NCI-H69 (cell line): Measurements from ENCODE around the gene SSB.
"Not testable (repeated sequence)": the region's sequence is repeated elsewhere in the genome, so short reads cannot be mapped to it uniquely, and the experiment has no call there.

Experiments used
- DNase-seq: peaks from one replicate; lab custom pipeline; 2025; lab: John Stamatoyannopoulos, UW

Gene SSB

DNA sequence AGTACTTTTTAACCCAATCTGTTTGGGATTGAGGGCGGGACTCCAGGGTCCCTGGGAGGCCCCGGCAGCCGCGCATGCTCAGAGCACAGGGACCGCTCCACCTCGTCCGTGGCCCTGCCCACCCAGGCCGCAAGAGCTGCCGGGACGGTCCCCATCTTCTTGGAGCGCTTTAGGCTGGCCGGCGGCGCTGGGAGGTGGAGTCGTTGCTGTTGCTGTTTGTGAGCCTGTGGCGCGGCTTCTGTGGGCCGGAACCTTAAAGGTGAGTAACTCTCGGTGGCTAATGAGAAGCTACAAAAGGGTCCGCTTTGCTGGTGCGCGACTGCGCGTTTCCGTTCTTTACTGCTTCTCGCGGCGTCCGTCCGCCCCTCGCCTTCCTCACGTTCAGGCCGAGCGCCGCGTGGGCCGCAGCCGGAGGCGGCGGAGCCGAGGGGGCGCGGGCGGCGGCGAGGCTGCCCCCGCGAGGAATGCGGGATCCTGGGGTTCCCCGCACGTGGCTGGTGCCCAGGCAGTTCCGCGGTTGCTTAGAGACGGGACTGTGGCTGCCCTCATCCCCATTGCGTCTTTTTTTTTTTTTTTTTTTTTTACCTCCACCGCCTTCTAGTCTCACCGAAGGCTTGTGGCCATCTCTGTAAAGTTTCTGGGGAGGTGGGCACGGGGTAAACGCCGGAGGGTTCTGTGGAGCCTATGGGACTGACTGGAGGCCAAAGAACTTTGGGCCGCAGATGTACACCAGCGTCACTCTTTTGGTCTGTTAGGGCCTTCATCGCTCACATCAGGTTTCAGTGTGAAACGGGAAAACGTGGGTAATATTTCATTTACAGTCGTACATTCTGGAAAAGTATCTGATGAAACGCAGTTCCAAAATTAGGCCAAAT is at the start of gene SSB:
Gene SSB (plus strand): TSS at position 154 of the 875 bp plus-strand sequence. CDS start 2,090 bp downstream, outside the sequence.
- peak; percentile 92 for DNase-seq

DNA sequence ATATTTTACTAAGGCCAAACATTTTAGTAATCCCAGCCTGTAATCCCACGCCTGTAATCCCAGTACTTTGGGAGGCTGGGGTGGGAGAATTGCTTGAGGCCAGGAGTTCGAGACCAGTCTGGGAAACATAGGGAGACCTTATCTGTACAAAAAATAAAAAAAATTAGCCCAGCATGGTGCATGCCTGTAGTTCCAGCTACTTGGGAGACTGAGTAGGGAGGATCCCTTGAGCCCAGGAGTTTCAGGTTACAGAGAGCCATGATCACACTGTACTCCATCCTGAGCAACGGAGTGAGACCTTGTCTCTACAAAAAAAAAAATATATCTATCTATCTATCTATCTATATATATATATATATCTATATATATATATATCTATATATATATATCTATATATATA is 45.9 kb upstream of the SSB start:
- DNase-seq = no peak

DNA sequence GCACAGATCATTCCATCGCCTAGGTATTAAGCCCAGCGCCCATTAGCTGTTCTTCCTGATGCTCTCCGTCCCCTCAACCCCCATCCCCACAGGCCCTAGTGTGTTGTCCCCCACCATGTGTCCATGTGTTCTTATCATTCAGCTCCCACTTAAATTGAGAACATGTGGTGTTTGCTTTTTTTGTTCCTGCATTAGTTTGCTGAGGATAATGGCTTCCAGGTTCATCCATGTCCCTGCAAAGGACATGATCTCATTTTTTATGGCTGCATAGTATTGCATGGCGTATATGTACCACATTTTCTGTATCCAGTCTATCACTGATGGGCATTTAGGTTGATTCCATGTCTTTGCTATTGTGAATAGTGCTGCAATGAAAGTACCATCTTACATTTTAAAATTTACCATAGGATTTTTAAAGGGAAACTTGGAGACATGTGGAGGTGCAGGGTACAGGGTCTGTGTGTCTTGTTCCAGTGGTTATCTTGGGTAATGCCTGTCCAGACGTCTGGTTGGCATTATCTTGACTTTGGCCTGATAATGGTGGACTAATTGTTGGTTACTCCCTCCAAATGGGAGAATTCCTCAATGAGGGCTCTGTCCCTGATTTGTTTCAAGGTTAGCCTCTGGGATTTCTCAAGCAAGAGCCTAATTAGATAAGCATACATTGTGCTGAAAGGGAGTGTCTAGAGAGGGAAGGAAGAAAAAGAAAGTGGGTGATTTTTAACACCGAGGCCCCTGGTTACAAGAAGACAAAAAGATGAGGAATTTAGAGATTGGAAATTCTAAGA is 43.4 kb upstream of the SSB start:
- no peak for DNase-seq

DNA sequence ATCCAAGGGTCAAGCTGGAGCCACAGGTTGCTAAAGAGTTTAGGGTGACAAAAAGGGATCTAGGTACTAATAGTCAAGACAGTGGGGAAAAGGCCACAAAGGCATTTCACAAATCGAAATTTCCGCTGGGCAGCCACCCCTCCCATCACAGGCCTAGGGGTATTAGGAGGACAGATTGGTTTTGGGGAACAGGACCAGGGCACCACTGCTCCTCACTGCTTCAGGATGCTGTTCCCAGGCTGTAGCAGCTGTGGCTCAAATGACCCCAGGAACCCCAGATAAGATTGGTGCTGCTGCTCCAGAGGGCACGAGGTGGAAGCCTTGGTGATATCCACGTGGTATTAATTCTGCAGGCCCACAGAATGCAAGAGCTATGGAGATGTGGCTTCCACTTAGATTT is 42.3 kb upstream of the SSB start:
- no peak for DNase-seq

DNA sequence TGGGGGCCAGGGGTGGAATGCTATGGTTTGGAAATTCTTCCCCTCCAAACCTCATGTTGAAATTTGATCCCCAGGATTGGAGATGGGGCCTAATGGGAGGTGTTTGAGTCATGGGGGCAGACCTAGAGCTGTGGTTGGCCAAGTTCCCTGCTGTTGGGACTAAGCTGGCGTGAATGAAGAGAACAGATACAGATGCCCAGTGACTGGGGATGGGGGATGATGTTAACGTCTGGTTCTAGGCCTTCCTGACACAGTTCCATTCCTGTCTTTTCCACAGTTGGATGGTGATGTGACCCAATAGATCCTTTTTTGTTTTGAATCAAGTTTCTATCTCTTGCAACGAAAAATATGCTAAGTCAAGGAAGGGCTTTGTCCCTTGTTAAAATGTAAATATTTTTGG is 41.3 kb upstream of the SSB start:
- DNase-seq = no peak

DNA sequence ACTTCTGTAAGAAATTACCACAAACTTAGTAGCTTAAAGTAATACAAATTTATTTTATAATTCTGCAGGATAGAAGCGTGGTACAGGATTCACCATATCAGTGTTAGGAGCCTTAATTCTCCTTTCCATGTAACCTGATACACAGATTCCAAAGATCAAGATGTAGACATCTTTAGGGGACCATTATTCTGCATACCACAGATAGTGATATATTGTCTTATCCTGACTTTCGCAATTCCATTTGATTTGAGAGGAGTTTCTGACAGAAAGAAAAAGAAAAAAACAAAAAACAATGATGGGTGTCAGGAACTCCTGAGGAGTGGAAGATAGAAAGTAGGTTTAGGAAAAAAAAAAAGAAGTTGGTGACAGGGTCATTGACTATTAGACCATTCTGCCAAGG is 40.9 kb upstream of the SSB start:
- DNase-seq = no peak

DNA sequence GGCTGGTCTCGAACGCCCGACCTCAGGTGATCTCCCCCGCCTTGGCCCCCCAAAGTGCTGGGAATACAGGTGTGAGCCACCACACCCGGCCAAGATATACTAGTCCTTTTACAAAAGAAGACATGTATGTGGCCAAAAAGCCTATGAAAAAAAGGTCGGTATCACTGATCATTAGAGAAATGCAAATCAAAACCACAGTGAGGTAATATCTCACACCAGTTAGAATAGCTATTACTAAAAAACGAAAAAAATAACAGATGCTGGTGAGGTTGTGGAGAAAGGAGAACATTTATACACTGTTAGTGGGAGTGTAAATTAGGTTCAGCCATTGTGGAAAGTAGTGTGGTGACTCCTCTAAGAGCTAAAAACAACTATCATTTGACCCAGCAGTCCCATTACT is 38.7 kb upstream of the SSB start:
- DNase-seq = no peak

DNA sequence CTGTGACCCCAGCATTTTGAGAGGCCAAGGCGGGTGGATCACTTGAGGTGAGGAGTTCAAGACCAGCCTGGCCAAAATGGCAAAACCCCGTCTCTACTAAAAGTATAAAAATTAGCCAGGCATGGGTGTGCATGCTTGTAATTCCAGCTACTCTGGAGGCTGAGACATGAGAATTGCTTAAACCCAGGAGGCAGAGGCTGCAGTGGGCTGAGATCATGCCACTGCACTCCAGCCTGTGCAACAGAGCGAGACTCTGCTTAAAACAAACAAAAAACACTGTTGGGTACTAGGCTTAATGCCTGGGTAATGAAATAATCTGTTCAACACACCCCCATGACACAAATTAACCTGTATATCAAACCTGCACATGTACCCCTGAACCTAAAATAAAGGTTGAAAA is 37.9 kb upstream of the SSB start:
- DNase-seq = not testable (repeated sequence)

DNA sequence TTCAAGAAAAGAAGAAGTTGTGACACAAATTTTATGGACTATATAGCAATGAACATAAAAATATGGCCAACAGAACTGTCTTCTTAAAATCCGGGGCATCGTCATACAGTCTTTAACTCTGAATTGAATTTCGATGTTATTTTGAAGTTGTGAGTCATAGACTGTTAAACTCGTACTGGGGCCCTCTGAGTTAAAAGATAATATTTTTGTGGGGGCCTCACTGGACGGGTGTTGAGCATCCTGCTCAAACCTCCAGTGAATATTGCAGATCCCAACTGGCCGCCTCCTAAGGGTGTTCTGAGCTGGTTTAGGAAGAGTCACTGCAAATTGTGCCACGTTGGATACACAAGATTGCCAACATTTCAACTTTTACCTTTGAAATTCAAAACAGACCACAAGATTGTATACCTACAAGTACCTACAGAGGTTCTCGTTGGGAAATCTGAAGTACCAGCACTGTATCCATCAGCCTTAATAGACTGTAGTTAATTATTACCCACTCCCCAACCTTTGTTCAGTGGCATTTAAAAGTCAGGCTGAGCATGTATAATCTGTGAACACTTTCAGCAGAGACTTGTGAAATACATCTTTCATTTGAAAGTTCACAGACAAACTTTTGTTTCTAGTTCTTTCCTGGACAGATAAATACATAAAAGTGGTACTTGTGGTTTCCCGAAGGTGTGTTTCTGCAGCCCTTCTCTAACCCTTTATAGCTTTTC is 37.3 kb upstream of the SSB start:
- no peak for DNase-seq

DNA sequence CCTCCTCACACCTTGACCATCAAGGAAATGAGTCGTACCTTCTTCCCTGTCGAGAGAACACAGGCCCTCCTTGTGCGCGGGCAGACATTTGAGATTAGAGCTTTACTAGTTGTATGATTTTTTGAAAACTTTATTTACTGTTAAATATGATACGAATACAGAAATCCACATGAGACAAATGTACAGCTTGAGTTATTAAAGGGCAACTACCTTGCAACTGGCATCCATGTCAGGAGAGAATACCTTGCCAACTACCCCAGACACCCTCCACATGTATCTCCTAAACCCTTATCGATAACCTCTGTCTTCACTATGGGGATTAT is 36.7 kb upstream of the SSB start:
- DNase-seq = no peak

DNA sequence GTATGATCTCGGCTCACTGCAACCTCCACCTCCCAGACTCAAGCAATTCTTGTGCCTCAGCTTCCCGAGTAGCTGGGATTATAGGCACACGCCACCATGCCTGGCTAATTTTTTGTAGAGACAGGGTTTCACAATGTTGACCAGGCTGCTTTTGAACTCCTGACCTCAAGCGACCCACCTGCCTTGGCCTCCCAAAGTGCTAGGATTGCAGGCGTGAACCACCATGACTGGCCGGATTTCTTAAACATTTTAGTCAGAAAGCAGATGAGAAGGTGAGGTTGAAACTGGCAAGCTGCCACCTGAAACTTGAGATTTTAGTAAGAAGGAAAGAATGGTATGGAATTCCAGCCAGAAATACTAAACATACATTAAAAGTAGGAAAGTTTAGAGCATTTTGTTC is 33.1 kb upstream of the SSB start:
- DNase-seq = no peak

DNA sequence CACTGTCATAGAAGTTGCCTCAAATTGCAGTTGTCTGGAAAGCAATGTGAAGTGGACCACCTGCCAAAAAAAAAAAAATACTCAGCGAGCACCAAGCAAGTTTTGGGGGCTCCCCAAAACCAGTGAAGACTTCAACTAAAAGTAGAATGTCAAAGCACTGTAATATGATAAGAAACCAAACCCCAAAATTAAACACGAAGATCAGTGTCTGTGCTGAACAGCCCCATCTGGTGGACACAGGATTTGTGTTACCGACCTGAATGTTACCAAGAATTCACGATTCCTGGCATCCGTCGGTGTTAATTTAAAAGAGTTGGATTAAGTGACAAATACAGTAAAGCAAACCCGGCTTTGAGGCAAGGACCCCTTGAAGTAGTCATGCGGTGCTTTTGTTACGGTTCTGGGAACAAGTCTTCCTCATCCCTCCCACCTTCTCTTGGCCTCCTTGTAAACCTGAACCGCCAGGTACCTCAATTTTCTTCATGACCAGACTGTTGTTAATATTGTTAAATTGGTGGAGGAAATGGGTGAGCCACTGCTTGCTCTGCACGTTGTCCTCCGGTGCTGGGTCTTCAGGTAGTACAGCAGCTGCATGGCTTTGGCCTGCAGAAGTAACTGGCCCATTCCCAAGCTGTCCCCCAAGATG is 31.3 kb upstream of the SSB start:
- peak; percentile 41 for DNase-seq

DNA sequence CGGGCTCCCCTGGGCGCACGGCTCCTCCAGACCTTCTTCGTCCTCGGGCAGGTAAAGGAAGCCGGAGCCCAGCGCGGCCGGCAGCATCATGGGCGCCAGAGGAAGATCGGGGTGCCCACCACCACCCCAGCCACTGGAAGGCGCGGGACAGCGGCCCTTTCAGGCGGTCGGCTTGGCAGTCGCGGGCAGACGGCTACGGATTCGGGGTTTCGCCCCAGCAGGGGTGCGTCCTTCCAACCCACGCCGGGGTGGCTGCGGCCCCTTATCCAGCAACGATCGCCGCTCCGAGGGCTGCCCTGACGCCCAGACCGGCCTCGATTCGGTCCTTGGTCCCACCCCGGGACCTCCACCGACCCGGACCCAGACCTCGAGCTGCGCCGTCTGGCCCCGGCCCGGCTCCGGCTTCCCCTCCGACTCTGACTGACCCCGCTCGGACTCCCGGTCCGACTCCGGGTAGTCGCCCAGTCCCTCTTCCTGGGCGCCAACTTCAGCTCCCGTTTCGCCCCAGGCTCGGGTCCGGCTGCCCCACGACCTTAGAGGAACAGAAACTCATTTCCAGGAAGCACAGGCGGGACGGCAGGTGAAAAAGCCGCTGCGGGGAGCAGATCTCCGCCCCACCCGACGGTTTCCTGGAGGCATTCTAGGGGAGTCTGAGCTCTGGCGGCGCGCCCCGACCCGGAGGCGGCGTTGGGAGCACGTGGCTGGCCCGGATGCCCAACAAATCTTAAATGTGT is 30.2 kb upstream of the SSB start:
- no peak for DNase-seq

DNA sequence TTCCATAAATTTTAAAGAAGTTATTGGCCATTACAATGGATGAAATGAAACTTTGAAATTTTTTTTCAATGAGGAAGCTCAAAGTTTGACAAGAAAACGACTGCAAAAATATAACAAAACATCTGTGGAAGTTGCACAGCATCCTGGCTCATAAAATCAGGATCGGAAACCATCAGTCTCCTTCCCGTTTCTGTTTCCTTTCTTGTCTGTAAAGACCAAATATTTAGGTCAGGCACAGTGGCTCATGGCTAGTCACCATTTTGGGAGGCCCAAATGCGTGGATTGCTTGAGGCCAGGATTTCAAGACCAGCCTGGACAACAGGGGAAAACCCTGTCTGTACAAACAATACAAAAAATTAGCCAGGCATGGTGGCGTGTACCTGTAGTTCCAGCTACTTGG is 27.6 kb upstream of the SSB start:
- no peak for DNase-seq

DNA sequence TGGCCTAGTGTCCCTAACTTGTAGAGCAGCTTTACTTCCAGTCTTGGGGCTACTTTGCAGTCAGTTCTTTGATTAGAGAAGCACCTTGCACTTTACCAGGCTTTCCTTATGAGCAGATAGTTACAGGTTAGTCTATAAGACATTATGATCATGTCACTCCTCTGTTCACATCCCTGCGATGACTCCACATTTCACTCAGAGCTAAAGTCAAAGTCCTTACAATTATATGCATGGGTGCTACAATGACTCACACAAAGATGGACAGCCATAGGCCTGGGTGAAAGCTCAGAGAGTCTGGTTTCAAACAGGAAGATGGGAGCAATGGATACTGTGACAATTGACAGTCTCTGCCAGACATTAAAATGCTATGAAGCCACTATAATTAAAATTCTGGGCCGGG is 27.1 kb upstream of the SSB start:
- DNase-seq = no peak

DNA sequence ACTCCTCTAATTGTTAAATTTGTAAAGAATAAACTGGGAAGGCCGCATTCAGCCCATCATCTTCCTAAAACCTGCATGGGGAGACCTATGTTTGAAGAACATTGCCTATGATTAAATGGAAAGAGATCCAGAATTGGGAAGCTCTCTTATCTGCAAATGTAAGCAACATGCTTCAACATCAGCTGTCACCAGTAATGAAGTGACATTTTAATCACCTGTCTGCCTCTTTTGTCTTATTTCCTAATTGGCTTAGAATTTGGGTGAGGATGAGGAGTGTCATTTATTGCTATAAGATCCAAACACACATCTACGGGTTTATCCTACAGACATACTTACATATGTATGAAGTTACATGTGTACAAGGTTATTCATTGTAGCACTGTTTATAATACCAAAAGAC is 26.0 kb upstream of the SSB start:
- no peak for DNase-seq

DNA sequence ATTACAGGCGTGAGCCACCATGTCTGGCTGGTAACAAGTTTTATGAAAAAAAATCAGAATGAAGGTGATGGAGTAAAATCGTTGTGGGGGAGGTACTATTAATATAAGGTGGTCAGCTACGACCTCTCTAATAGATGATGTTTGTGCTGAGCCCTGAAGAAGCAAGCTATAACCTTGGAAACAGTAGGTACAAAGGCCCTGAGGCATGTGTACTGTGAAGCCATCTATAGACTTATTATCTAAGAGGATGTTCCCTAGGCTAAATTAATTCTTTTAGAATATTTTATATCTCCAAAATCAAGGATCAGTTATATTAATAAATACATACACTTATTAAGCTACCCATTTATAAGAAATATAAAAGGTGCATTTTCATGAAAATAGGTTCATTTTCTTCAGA is 23.3 kb upstream of the SSB start:
- no peak for DNase-seq

DNA sequence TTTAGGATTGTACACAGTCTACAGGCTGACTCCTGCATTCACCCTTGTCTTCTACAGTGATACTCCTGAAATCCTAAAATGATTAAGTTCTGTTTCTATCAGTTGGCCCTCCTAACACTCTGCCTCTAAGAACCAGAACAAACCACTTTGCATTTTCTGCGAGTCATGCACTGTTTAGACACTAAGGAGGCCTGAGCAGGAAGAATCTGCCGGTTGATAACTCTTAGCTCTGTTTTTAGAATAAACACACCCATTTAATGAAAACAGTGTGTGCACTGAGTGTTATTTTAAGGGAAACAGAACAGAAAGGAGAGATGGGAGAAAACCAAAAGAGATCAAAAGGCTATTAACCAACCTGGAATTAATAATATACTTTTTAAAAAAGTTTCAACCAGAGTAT is 22.9 kb upstream of the SSB start:
- DNase-seq = no peak

DNA sequence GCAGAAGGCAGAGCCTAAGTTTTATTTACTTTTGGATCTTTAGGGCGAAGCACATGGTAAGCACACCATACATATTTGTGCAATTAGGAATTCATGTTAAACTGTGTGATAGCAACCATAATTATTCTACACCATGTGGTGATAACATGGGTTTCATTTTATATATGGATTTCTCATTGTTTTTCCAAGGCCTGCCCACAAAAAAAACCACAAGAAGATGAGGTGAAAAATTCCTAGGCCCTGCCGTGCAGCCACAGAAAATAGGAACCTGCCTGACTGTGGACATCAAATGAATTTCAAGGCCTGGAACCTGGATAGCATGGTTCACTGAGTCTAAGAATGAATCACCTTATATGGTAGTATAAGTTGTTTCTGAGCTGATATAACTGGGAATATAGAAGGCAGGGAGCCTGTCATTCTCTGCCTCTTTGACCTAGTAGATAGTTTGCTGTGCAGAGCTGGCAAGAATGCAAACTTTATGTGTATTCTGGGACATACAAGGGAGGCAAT is 22.4 kb upstream of the SSB start:
- DNase-seq = no peak

DNA sequence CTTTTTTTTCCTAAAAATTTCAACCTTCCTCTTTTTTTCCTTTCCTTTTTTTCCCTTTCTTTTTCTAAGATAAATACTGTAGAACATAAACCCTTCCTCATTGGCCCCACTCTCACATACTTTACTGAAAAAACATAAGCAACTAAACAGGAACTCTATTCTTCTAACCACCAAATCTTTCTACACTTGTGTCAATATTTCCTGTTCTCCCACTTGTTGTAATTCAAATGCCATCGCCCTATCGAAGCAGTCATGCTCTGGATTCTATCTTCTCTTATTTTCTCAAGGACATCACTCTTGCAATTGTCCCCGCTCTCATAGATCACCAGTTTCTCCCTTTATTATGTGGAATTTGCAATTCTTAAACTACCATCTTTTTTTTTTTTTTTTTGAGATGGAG is 20.2 kb upstream of the SSB start:
- DNase-seq = no peak

DNA sequence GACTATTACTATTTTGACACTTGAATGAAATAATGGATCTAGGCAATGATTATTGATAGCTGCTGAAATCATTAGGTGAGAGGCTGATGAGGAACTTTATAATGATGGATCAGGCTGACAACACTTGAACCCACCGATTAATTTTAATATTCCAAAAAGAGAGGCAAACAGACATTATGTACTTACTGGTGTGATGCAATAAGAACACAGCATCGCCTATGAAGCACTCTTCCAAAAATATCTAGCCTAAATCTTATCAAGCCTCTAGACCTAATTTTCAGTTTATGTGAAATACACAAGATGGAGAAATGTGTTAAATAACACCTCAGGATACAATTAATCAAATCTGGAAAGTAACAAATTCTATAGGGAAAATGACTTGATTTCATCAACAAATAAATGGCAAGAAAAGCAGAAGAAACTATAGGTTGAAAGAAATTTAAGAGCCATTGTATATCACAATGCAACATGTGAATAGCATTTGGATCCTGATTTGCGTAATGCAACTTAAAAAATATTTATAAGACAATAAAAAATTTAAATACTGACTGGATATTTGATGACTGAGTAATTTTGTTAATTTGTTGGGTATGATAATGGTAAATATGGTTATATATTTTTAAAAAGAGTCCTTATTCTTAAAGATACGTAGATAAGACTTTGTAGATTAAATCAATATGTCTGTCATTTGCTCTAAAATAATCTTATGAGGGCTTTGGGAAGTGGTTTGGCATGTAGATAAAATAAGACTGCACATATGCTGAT is 17.2 kb upstream of the SSB start:
- no peak for DNase-seq
